K562 (cell line): ENCODE data around the gene GABPB1. TPM values are rescaled to one million over a fixed set of nuclear protein-coding genes. Genes with fewer than 3 reads are reported as not detected.

Experiments used
- ATAC-seq: fragments of 200-7000 bp; cut with Tn5 transposase; 3 replicates; pipeline ENCODE4 v1.9.1; 2020; ENCODE audit warnings: moderate library complexity
- BruUV-seq: library from RNA; stranded (reverse); fragments of 400-500 nt; replicated peaks from 2 replicates; lab custom pipeline; 2021; lab: Mats Ljungman, UMichigan
- CTCF ChIA-PET: fragments of 300-600 bp; formaldehyde crosslinking; extraction: SDS; loops from one replicate; lab custom pipeline; 2021; ENCODE audit warnings: low intra/inter-chr PET ratio; lab: Yijun Ruan, JAX
- POLR2A ChIA-PET: fragments of 300-600, 350-650 bp; sonication (Branson Sonifier 250); formaldehyde crosslinking; extraction: SDS; loops from one replicate; lab custom pipeline; 2021; ENCODE audit warnings: antibody characterized with exemption, inconsistent platforms; lab: Yijun Ruan, JAX
- DNase-seq, 4 experiments: peaks; one replicate each; pipeline versions ENCODE4 v3.0.0 to v3.0.0-alpha.2; 2011 to 2018; ENCODE audit warnings: low spot score in 3 of 4, mixed read lengths in 3 of 4; ENCODE audit errors: extremely low read depth in 1 of 4
- FAIRE-seq: peaks from 2 replicates; lab custom pipeline; 2011; peaks lifted over from hg19 to GRCh38; lab: Jason Lieb, UNC
- H2AFZ ChIP-seq: 2 replicates; pipeline ENCODE4 v1.6.0; 2011; ENCODE audit warnings: low read depth, low read length, control low read depth, inconsistent platforms
- H3K27ac ChIP-seq: fragments of 200-600 bp; 3 replicates; pipeline ENCODE4 v1.8.0; 2011; ENCODE audit warnings: low read depth, mild to moderate bottlenecking, control low read depth, inconsistent platforms, low read length, moderate library complexity, mixed read lengths; ENCODE audit errors: extremely low read depth
- H3K27me3 ChIP-seq, 2 experiments: fragments of 300-600 bp in 1 of 2; 2 replicates in 1 of 2; 3 replicates in 1 of 2; pipeline versions ENCODE4 v1.6.0 to v1.8.0; 2011; ENCODE audit warnings: inconsistent platforms in 2 of 2, low read length in 2 of 2, mild to moderate bottlenecking in 1 of 2, mixed read lengths in 1 of 2, moderate library complexity in 1 of 2; ENCODE audit not compliant: control insufficient read depth in 2 of 2, insufficient read depth in 2 of 2
- H3K36me3 ChIP-seq: fragments of 300-600 bp; 3 replicates; pipeline ENCODE4 v1.8.0; 2011; ENCODE audit warnings: mild to moderate bottlenecking, low read length, inconsistent platforms; ENCODE audit not compliant: control insufficient read depth, insufficient read depth
- H3K4me1 ChIP-seq, 2 experiments: fragments of 200-600 bp in 1 of 2; replicated peaks in 1 of 2; 2 replicates in 1 of 2; 3 replicates in 1 of 2; pipeline versions ENCODE4 v1.5.1 to v1.8.0; 2011; ENCODE audit warnings: inconsistent platforms in 2 of 2, low read length in 2 of 2, mild to moderate bottlenecking in 1 of 2, mixed read lengths in 1 of 2, moderate library complexity in 1 of 2; ENCODE audit not compliant: control insufficient read depth in 2 of 2, insufficient read depth in 2 of 2
- H3K4me2 ChIP-seq: 2 replicates; pipeline ENCODE4 v1.6.1; 2011; ENCODE audit warnings: low read length, control low read depth, inconsistent platforms, mixed read lengths; ENCODE audit not compliant: insufficient read depth
- H3K4me3 ChIP-seq: fragments of 200-600 bp; sonication (generic), shearing (Covaris generic); 2 replicates; pipeline ENCODE4 v1.5.1; 2016; ENCODE audit warnings: control low read depth, inconsistent platforms
- H3K79me2 ChIP-seq: fragments of 200-600 bp; 3 replicates; pipeline ENCODE4 v1.8.0; 2011; ENCODE audit warnings: low read length, inconsistent platforms; ENCODE audit not compliant: control insufficient read depth, insufficient read depth
- H3K9ac ChIP-seq, 2 experiments: 2 replicates each; pipeline versions ENCODE4 v1.6.0 to v1.6.1; 2011; ENCODE audit warnings: low read depth in 2 of 2, low read length in 2 of 2, control low read depth in 1 of 2, inconsistent platforms in 1 of 2, mild to moderate bottlenecking in 1 of 2, mixed read lengths in 1 of 2; ENCODE audit not compliant: insufficient read depth in 1 of 2
- H3K9me1 ChIP-seq: one replicate; pipeline ENCODE4 v1.6.0; 2011; ENCODE audit warnings: inconsistent platforms, mild to moderate bottlenecking, low read length, moderate library complexity; ENCODE audit not compliant: control insufficient read depth, insufficient read depth
- H3K9me3 ChIP-seq: replicated peaks from 2 replicates; pipeline ENCODE4 v1.5.1; 2011; ENCODE audit warnings: low read depth, low read length, inconsistent platforms; ENCODE audit not compliant: control insufficient read depth, insufficient read depth
- H4K20me1 ChIP-seq: replicated peaks from 2 replicates; pipeline ENCODE4 v1.6.1; 2011; ENCODE audit warnings: low read length, inconsistent platforms, mixed read lengths; ENCODE audit not compliant: control insufficient read depth, insufficient read depth
- ATF3 ChIP-seq, 2 experiments: fragments of 450-650 bp in 1 of 2; sonication (generic) in 1 of 2; formaldehyde crosslinking in 1 of 2; IDR thresholded peaks in 1 of 2; conservative IDR thresholded peaks in 1 of 2; 2 replicates each; pipeline versions ENCODE4 v1.6.1 to v1.8.1; 2016 to 2023; ENCODE audit warnings: mild to moderate bottlenecking in 2 of 2, moderate library complexity in 2 of 2, inconsistent platforms in 1 of 2, missing genetic modification reagents in 1 of 2
- CSDE1 ChIP-seq, 2 experiments: fragments of 450-650 bp; IDR thresholded peaks; 2 replicates each; pipeline ENCODE4 v1.6.1; 2016; ENCODE audit warnings: mild to moderate bottlenecking in 1 of 2
- EGR1 ChIP-seq: fragments of 450-650 bp; conservative IDR thresholded peaks from 2 replicates; pipeline ENCODE4 v1.6.1; 2017; ENCODE audit warnings: mild to moderate bottlenecking
- LCOR ChIP-seq: sonication (generic); formaldehyde crosslinking; IDR thresholded peaks from 2 replicates; pipeline ENCODE4 v1.8.0; 2022; ENCODE audit warnings: mild to moderate bottlenecking, missing genetic modification reagents
- PKNOX1 ChIP-seq: fragments of 450-650 bp; IDR thresholded peaks from 2 replicates; pipeline ENCODE4 v1.6.1; 2016
- POLR2H ChIP-seq: IDR thresholded peaks from 2 replicates; pipeline ENCODE4 v1.6.1; 2016; ENCODE audit warnings: missing genetic modification characterization, low read depth, mild to moderate bottlenecking, control low read depth, missing compliant biosample characterization, moderate library complexity
- PYGO2 ChIP-seq: fragments of 450-650 bp; IDR thresholded peaks from 2 replicates; pipeline ENCODE4 v1.6.1; 2016; ENCODE audit warnings: mild to moderate bottlenecking, missing genetic modification characterization, moderate library complexity, missing compliant biosample characterization
- TBL1XR1 ChIP-seq, 2 experiments: IDR thresholded peaks; 2 replicates each; pipeline ENCODE4 v1.6.1; 2012; ENCODE audit warnings: improper control_type of control experiment in 2 of 2, low read length in 2 of 2, mild to moderate bottlenecking in 1 of 2
- ZBTB34 ChIP-seq: fragments of 250-450 bp; sonication (Bioruptor Pico); IDR thresholded peaks from 2 replicates; pipeline ENCODE4 v1.8.0; 2021; ENCODE audit warnings: mild to moderate bottlenecking, moderate library complexity
- ZKSCAN8 ChIP-seq: fragments of 200-800 bp; sonication (Bioruptor generic); IDR thresholded peaks from 2 replicates; pipeline ENCODE4 v1.6.1; 2016; ENCODE audit warnings: missing genetic modification characterization, missing compliant biosample characterization
- ZNF143 ChIP-seq: sonication (generic); formaldehyde crosslinking; IDR thresholded peaks from 2 replicates; pipeline ENCODE4 v1.9.0; 2022; ENCODE audit warnings: mild to moderate bottlenecking, missing genetic modification reagents
- WGBS: fragments of 100-300 bp; shearing (Covaris generic); methylation state at CpG from one replicate; pipeline ENCODE4 v1.1.6; 2016; ENCODE audit warnings: low coverage, mixed read lengths; ENCODE audit not compliant: insufficient coverage; ENCODE audit errors: missing lambda C conversion rate; 5-methylcytosine and 5-hydroxymethylcytosine counted together
- in situ Hi-C: fragments of 300-500 bp; cut with MboI; formaldehyde crosslinking; loops from 4 replicates; pipeline ENCODE4 v1.15.0; 2018; ENCODE audit warnings: inconsistent platforms, mixed read lengths
- intact Hi-C: fragments of 100-400 bp; cut with micrococcal nuclease; formaldehyde crosslinking; loops from 2 replicates; pipeline ENCODE4 v1.14.2; 2022
- polyA plus RNA-seq, 8 experiments: library from polyadenylated mRNA; depleted of rRNA in 4 of 8; stranded (reverse) in 5 of 8; unstranded in 3 of 8; fragments of >200 nt; fragmentation: Nextera tagmentation in 2 of 8; fragmentation: Illumina TruSeq in 1 of 8; extraction: Ambion mirVana in 2 of 8; extraction: Trizol in 1 of 8; gene quantifications; 2 replicates each; pipeline versions ENCODE4 v1.2.1 to v1.2.3, GENCODE V29; 2011 to 2014; ENCODE audit warnings: inconsistent platforms in 1 of 8, missing spikeins in 1 of 8
- total RNA-seq, 7 experiments: library from RNA; depleted of rRNA in 6 of 7; stranded (reverse); fragments of >200 nt in 6 of 7; fragmentation: Illumina TruSeq in 2 of 7; extraction: Trizol in 2 of 7; gene quantifications; 2 replicates each; pipeline versions ENCODE4 v1.2.1 to v1.2.3, GENCODE V29; 2011 to 2021; ENCODE audit warnings: low replicate concordance in 1 of 7
- TF ChIP-seq, protein P1 (sequence below): fragments of 450-650 bp; IDR thresholded peaks from 2 replicates; pipeline ENCODE4 v1.6.1; 2018; ENCODE audit not compliant: partially characterized antibody

The GABPB1 gene
- total and polyA plus RNA-seq, 9 of the 15 experiments (the other 6 are each of a cell fraction or from before 2014, with no cell fraction given), result 11.8 to 42.3 (median 33.2) TPM

- Histone ChIP-seq H3K4me2 (peak overlapping the region; percentile 95), H3K4me1 (peaks cover 9 to 14% of the 10 kb centered on the region in 2 experiments), H4K20me1 (0 out of 2 replicates have a peak, but pooled peaks cover 9% of the 10 kb centered on the region), H3K27ac (peak overlapping the region; percentile 96), H3K79me2 (peaks cover 98% of the 10 kb centered on the region), H3K27me3 (no peaks in the 10 kb centered on the region), H3K9ac (peak overlapping the region; percentile 99 to 100), H3K9me1 (no peaks in the 10 kb centered on the region), H2AFZ (peak overlapping the region; percentile 99; the same call in 1 of the 2 replicates), H3K36me3 (peaks cover 40% of the 10 kb centered on the region), H3K9me3 (no peaks in the 10 kb centered on the region), H3K4me3 (peak overlapping the region; percentile 89)
- BruUV-seq, result TSS peak; percentile 43
- ChIA-PET POLR2A (interaction anchor here (0.6 to 1.5 kb wide), 8 partner anchors 10 to 1590 kb away, joined by 3 to 9 read pairs (median 3); partner anchors contain the start of gene AP4E1), CTCF (no interaction called here)
- FAIRE-seq, result no peak
- intact Hi-C loops (loop anchor here (10.0 kb wide), 1 partner anchor 551 kb away; the partner anchor contains the start of gene AP4E1), in situ Hi-C loops (loop anchor here (10.0 kb wide), 1 partner anchor 551 kb away; the partner anchor contains the start of gene AP4E1)
- peak in 1 of 4 experiments; percentile 26 for DNase-seq
- no peak for ATAC-seq
- WGBS, result 0% methylated on average over 6 of the region's 6 CpGs
- TF ChIP-seq EGR1 (no peak), PYGO2 (tag) (no peak), TBL1XR1 (IDR thresholded peaks at IDR 0.05; ENCODE audit: low read length in 2 of 2) (0 out of 4 replicates have a peak, but pooled peaks of 1 of the 2 experiments have one; percentile 19), POLR2H (tag) (peak; percentile 70), ATF3 (IDR thresholded peaks at IDR 0.05) (0 out of 2 replicates have a peak, but pooled peaks have one; percentile 10), ATF3 (CRISPR knock-in tag; conservative IDR thresholded peaks at IDR 0.05) (no peak), ZNF143 (CRISPR knock-in tag) (no peak), CSDE1 (IDR thresholded peaks at IDR 0.05) (no peak), LCOR (CRISPR knock-in tag) (0 out of 2 replicates have a peak, but pooled peaks have one; percentile 12), ZBTB34 (no peak), PKNOX1 (peak; percentile 10; the same call in 1 of the 2 replicates), ZKSCAN8 (CRISPR knock-in tag) (0 out of 2 replicates have a peak, but pooled peaks have one; percentile 13)
- TF ChIP-seq, protein P1, sequence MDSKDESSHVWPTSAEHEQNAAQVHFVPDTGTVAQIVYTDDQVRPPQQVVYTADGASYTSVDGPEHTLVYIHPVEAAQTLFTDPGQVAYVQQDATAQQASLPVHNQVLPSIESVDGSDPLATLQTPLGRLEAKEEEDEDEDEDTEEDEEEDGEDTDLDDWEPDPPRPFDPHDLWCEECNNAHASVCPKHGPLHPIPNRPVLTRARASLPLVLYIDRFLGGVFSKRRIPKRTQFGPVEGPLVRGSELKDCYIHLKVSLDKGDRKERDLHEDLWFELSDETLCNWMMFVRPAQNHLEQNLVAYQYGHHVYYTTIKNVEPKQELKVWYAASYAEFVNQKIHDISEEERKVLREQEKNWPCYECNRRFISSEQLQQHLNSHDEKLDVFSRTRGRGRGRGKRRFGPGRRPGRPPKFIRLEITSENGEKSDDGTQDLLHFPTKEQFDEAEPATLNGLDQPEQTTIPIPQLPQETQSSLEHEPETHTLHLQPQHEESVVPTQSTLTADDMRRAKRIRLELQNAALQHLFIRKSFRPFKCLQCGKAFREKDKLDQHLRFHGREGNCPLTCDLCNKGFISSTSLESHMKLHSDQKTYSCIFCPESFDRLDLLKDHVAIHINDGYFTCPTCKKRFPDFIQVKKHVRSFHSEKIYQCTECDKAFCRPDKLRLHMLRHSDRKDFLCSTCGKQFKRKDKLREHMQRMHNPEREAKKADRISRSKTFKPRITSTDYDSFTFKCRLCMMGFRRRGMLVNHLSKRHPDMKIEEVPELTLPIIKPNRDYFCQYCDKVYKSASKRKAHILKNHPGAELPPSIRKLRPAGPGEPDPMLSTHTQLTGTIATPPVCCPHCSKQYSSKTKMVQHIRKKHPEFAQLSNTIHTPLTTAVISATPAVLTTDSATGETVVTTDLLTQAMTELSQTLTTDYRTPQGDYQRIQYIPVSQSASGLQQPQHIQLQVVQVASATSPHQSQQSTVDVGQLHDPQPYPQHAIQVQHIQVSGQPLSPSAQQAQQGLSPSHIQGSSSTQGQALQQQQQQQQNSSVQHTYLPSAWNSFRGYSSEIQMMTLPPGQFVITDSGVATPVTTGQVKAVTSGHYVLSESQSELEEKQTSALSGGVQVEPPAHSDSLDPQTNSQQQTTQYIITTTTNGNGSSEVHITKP, result peak; percentile 73
Observed at GRCh38 chr15:50353251-50353974, 1.6 kb downstream of the GABPB1 start.
